Karpas-422 (cell line): ENCODE results near the gene ZKSCAN1. TPM values are rescaled to one million over a fixed set of nuclear protein-coding genes. Genes with fewer than 3 reads are reported as not detected.

Experiments used
- DNase-seq: peaks from one replicate; pipeline ENCODE4 v3.0.0-alpha.2; 2015
- H2AFZ ChIP-seq: fragments of 200-600 bp; sonication (generic); 2 replicates; pipeline ENCODE4 v1.6.1; 2014; ENCODE audit warnings: antibody characterized with exemption, low read length, mixed read lengths
- H3K27ac ChIP-seq: fragments of 200-600 bp; sonication (generic); 2 replicates; pipeline ENCODE4 v1.5.1; 2014; ENCODE audit warnings: mild to moderate bottlenecking, low read length, moderate library complexity
- H3K27me3 ChIP-seq: fragments of 200-600 bp; sonication (generic); 2 replicates; pipeline ENCODE4 v1.6.1; 2014; ENCODE audit warnings: low read length, mixed read lengths
- H3K36me3 ChIP-seq: fragments of 200-600 bp; sonication (generic); 2 replicates; pipeline ENCODE4 v1.6.1; 2014; ENCODE audit warnings: low read length, mixed read lengths; ENCODE audit not compliant: insufficient read depth
- H3K4me1 ChIP-seq: fragments of 200-600 bp; sonication (generic); 2 replicates; pipeline ENCODE4 v1.6.1; 2014; ENCODE audit warnings: mild to moderate bottlenecking, low read length, mixed read lengths
- H3K4me2 ChIP-seq: fragments of 200-600 bp; sonication (generic); 2 replicates; pipeline ENCODE4 v1.6.1; 2014; ENCODE audit warnings: low read length, low read depth, mild to moderate bottlenecking; ENCODE audit not compliant: poor library complexity, severe bottlenecking
- H3K4me3 ChIP-seq: fragments of 200-600 bp; sonication (generic); 2 replicates; pipeline ENCODE4 v1.5.1; 2014; ENCODE audit warnings: mild to moderate bottlenecking, antibody characterized with exemption, low read length, mixed read lengths
- H3K79me2 ChIP-seq: fragments of 200-600 bp; sonication (generic); 2 replicates; pipeline ENCODE4 v1.6.1; 2014; ENCODE audit warnings: mild to moderate bottlenecking, low read length, mixed read lengths
- H3K9ac ChIP-seq: fragments of 200-600 bp; sonication (generic); 2 replicates; pipeline ENCODE4 v1.6.0; 2014; ENCODE audit warnings: low read length
- H3K9me2 ChIP-seq: fragments of 200-600 bp; sonication (generic), shearing (Covaris generic); replicated peaks from 2 replicates; pipeline ENCODE4 v1.6.0; 2014; ENCODE audit warnings: mild to moderate bottlenecking, low read length, moderate library complexity; ENCODE audit not compliant: insufficient read depth
- H3K9me3 ChIP-seq: fragments of 300-700, 200-600 bp; sonication (generic); 2 replicates; pipeline ENCODE4 v1.6.1; 2014; ENCODE audit warnings: low read length, mixed read lengths
- H4K20me1 ChIP-seq: fragments of 200-600 bp; sonication (generic); 2 replicates; pipeline ENCODE4 v1.6.1; 2014; ENCODE audit warnings: mild to moderate bottlenecking, antibody characterized with exemption, low read length, low read depth; ENCODE audit not compliant: insufficient read depth
- total RNA-seq: library from RNA; depleted of rRNA; stranded (reverse); fragments of >200 nt; shearing (Covaris generic); gene quantifications from 2 replicates; pipeline ENCODE4 v1.2.3, GENCODE V29; 2014; ENCODE audit warnings: low replicate concordance

Gene ZKSCAN1
- total RNA-seq, 1 experiment from 2014 or later, result 22.1 TPM

DNA sequence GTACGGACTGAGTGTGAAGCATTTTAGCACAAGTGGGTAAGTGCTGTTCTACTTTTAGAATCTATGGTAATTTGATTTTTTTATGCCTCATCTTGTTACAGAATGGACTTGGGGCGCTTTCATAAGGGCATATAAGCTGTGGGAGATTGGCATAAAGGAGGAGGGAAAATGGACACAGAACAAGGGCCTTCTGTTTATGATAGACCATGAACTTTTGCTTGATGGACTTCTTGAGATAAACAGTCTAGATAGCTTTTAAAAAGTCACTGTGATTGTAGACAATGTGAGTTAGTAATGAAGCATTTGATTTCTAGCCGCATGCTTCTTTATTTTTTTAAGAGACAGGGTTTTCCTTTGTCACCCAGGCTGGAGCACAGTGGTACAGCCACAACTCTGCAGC lies 36.2 kb downstream of the ZKSCAN1 start:
- Histone ChIP-seq H3K9me2 (no peaks in the 10 kb centered on the region), H3K27me3 (no peaks in the 10 kb centered on the region), H3K79me2 (peaks cover 26% of the 10 kb centered on the region), H3K36me3 (no peaks in the 10 kb centered on the region), H3K9ac (no peak overlapping the region), H3K4me1 (peaks cover 15% of the 10 kb centered on the region), H3K9me3 (no peaks in the 10 kb centered on the region), H3K27ac (no peak overlapping the region), H4K20me1 (no peaks in the 10 kb centered on the region), H3K4me2 (no peak overlapping the region), H2AFZ (no peak overlapping the region), H3K4me3 (no peak overlapping the region)
- DNase-seq, result no peak

DNA sequence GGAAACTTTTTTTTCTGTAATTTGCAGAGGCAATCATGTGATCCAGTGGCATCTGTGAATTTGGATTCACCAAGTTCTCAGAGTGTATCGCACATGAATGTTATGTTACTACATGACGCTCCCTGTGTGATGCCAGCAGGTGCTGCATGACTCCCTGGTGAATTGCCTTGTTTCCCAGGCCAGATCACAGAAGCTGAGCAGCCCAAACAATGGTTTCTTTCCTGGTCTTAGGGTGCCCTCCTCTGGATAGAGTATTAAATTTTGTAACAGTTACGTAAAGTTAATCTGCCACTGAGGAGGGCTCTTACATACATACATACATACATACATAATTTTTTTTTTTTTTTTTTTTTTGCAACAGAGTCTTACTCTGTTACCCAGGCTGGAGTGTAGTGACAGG lies 37.8 kb downstream of the ZKSCAN1 start:
- no peak overlapping the region for H3K4me2 ChIP-seq
- no peaks in the 10 kb centered on the region for H4K20me1 ChIP-seq
- H3K4me3 ChIP-seq, result no peak overlapping the region
- no peaks in the 10 kb centered on the region for H3K9me3 ChIP-seq
- H3K9ac ChIP-seq, result no peak overlapping the region
- no peak overlapping the region for H3K27ac ChIP-seq
- H3K27me3 ChIP-seq, result no peaks in the 10 kb centered on the region
- peaks cover 15% of the 10 kb centered on the region for H3K4me1 ChIP-seq
- no peaks in the 10 kb centered on the region for H3K36me3 ChIP-seq
- peak; percentile 74 for DNase-seq
- peaks cover 26% of the 10 kb centered on the region for H3K79me2 ChIP-seq
- no peaks in the 10 kb centered on the region for H3K9me2 ChIP-seq
- no peak overlapping the region for H2AFZ ChIP-seq

DNA sequence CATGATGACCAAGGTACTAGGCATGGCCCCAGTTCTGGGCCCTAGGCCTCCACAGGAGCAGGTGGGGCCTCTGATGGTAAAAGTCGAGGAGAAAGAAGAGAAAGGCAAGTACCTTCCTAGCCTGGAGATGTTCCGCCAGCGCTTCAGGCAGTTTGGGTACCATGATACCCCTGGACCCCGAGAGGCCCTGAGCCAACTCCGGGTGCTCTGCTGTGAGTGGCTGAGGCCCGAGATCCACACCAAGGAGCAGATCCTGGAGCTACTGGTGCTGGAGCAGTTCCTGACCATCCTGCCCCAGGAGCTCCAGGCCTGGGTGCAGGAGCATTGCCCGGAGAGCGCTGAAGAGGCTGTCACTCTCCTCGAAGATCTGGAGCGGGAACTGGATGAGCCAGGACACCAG lies 41.6 kb downstream of the ZKSCAN1 start:
- H3K9me2 ChIP-seq, result no peaks in the 10 kb centered on the region
- H3K4me2 ChIP-seq, result no peak overlapping the region

DNA sequence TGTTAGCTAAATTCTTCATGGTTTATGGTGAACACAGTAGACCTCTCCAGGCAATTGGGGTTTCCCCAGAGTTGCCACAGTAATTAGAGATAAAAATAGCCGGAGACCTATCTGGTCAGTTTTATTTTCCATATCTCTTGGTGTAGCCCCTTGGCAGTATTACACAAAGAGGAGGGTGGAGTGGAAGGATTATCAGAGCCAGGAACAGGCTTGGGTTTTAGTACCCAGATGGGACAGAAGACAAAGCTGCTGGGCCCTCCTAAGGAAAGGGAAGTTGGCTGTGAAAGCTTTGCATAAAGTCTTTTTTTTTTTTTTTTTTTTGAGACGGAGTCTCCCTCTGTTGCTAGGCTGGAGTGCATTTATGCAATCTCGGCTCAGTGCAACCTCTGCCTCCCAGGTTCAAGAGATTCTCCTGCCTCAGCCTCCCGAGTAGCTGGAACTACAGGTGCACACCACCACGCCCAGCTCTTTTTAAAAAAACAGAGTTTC lies 43.9 kb downstream of the ZKSCAN1 start:
- Histone ChIP-seq H4K20me1 (no peaks in the 10 kb centered on the region), H3K4me2 (peak overlapping the region; percentile 46), H3K4me3 (no peak overlapping the region), H2AFZ (no peak overlapping the region), H3K36me3 (peaks cover 13% of the 10 kb centered on the region), H3K9me3 (no peaks in the 10 kb centered on the region), H3K27me3 (no peaks in the 10 kb centered on the region), H3K9ac (peak overlapping the region; percentile 52), H3K9me2 (no peaks in the 10 kb centered on the region), H3K27ac (peak overlapping the region; percentile 69), H3K4me1 (peaks cover 12% of the 10 kb centered on the region), H3K79me2 (no peaks in the 10 kb centered on the region)
- DNase-seq, result peak; percentile 74

More for the DNA sequence above, 41.6 kb downstream of the ZKSCAN1 start:
- Histone ChIP-seq H3K4me1 (peaks cover 12% of the 10 kb centered on the region), H3K9ac (no peak overlapping the region), H3K27ac (no peak overlapping the region), H2AFZ (no peak overlapping the region), H3K36me3 (peaks cover 7% of the 10 kb centered on the region), H4K20me1 (no peaks in the 10 kb centered on the region), H3K9me3 (no peaks in the 10 kb centered on the region), H3K27me3 (no peaks in the 10 kb centered on the region), H3K79me2 (peaks cover 8% of the 10 kb centered on the region), H3K4me3 (no peak overlapping the region)
- no peak for DNase-seq

DNA sequence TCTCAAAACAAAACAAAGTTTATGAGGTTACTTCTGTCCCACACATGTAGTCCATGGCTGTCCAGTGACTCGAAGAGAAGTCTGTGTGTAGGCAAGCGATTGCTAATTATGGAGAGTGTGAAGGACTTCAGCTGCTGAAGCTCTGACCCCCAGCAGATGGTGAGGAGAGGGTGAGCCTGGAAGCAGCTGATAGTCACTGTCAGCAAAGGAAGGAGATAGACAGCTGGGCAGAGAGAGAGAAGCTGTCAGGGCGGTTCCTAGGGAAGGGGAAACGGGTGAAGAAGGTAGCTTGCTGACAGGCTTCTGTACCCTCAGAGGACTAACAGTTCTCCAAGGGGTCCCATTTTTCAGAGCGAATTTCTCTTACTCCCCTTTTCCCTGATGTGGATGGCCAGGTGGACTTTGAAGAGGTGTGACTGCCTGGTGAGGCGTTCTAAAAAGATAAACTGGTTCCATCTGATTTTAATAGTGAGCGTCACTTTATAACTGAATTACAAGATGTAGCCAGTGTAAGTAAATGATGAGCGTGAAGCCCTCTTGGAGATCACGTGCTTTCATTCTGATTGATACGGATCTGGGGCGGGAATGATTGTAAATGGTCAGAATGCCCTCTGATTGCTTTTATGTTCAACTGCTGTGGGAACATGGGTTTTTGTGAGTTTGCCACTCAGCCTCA lies 46.3 kb downstream of the ZKSCAN1 start:
- H3K4me3 ChIP-seq, result no peak overlapping the region
- no peaks in the 10 kb centered on the region for H3K9me2 ChIP-seq
- no peaks in the 10 kb centered on the region for H3K27me3 ChIP-seq
- H3K9me3 ChIP-seq, result no peaks in the 10 kb centered on the region
- H3K27ac ChIP-seq, result no peak overlapping the region
- H2AFZ ChIP-seq, result no peak overlapping the region
- H3K4me2 ChIP-seq, result no peak overlapping the region
- DNase-seq, result no peak
- peaks cover 19% of the 10 kb centered on the region for H3K36me3 ChIP-seq
- no peaks in the 10 kb centered on the region for H3K79me2 ChIP-seq
- no peak overlapping the region for H3K9ac ChIP-seq
- no peaks in the 10 kb centered on the region for H4K20me1 ChIP-seq
- peaks cover 12% of the 10 kb centered on the region for H3K4me1 ChIP-seq

DNA sequence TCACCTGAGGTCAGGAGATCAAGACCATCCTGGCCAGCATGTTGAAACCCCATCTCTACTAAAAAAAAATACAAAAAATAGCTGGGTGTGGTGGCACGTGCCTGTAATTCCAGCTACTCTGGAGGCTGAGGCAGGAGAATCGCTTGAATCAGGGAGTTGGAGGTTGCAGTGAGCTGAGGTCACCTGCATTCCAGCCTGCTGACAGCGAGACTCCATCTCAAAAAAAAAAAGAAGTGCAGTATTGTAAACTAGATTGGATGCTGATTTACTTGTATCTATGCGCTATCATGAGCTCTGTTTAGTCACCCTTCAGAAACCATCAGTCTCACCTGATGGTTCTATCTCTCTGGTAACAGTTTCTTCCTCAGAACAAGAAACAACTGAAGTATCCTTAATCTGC lies 48.0 kb downstream of the ZKSCAN1 start:
- Histone ChIP-seq H3K4me1 (peaks cover 12% of the 10 kb centered on the region), H3K9me2 (no peaks in the 10 kb centered on the region), H3K27ac (no peak overlapping the region), H3K4me2 (no peak overlapping the region), H3K27me3 (no peaks in the 10 kb centered on the region), H2AFZ (no peak overlapping the region), H3K9ac (no peak overlapping the region), H3K9me3 (no peaks in the 10 kb centered on the region), H3K79me2 (no peaks in the 10 kb centered on the region), H4K20me1 (no peaks in the 10 kb centered on the region), H3K4me3 (no peak overlapping the region), H3K36me3 (peaks cover 22% of the 10 kb centered on the region)
- no peak for DNase-seq

DNA sequence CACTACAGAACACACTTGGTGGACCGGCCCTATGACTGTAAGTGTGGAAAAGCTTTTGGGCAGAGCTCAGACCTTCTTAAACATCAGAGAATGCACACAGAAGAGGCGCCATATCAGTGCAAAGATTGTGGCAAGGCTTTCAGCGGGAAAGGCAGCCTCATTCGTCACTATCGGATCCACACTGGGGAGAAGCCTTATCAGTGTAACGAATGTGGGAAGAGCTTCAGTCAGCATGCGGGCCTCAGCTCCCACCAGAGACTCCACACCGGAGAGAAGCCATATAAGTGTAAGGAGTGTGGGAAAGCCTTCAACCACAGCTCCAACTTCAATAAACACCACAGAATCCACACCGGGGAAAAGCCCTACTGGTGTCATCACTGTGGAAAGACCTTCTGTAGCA lies 48.8 kb downstream of the ZKSCAN1 start:
- Histone ChIP-seq H2AFZ (no peak overlapping the region), H3K36me3 (peaks cover 15% of the 10 kb centered on the region), H3K4me1 (peaks cover 6% of the 10 kb centered on the region), H3K9ac (no peak overlapping the region), H3K4me3 (no peak overlapping the region), H3K9me2 (no peaks in the 10 kb centered on the region), H3K79me2 (no peaks in the 10 kb centered on the region), H3K27me3 (no peaks in the 10 kb centered on the region), H3K4me2 (no peak overlapping the region), H3K27ac (no peak overlapping the region), H4K20me1 (no peaks in the 10 kb centered on the region), H3K9me3 (no peaks in the 10 kb centered on the region)
- no peak for DNase-seq

DNA sequence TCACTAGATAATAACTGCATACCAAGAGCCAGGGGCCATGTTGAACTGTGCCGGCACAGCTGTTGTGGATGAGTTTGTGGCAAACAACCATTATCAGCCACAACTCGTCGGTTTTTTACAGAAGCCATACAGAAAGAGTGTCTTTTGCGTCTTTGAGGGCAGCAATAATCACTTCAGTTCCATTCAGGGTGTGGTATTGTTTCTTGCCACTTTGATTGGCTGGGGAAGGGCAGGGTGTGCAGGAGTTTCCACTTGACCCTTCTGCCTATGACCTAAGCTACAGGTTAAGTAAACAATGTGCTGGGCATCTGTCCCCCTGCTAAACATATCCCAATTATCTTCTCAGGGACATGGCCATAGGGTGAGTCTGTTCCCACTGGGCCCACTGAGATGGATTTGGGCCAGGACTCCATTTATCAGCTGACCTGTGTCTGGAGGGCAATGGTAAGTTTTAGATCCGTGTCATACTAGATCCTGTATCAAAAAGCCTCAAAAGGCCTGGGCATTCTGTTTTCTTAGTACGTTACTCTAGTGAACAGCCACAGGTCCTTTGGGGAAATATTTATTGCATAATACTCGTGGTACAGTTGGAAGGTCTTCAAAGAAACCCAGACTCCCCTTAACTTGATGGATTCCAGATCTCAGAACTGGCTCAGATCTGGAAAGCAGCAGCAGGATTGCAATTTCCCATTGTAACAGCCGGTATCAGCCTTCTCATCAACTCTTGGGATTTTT lies 50.2 kb downstream of the ZKSCAN1 start:
- Histone ChIP-seq H3K4me2 (no peak overlapping the region), H3K27ac (no peak overlapping the region)
- DNase-seq, result no peak

More for the DNA sequence above, 50.2 kb downstream of the ZKSCAN1 start:
- Histone ChIP-seq H3K79me2 (no peaks in the 10 kb centered on the region), H3K4me1 (no peaks in the 10 kb centered on the region), H3K27me3 (no peaks in the 10 kb centered on the region), H4K20me1 (no peaks in the 10 kb centered on the region), H3K9ac (no peak overlapping the region), H3K9me2 (no peaks in the 10 kb centered on the region), H3K4me3 (no peak overlapping the region), H3K36me3 (peaks cover 27% of the 10 kb centered on the region), H3K9me3 (peaks cover 6% of the 10 kb centered on the region), H2AFZ (no peak overlapping the region)
